Endothelial cell (in vitro differentiated cells): ENCODE results near the gene RRM1. TPM values are rescaled to one million over a fixed set of nuclear protein-coding genes. Genes with fewer than 3 reads are reported as not detected.
"Not testable (repeated sequence)": the region's sequence is repeated elsewhere in the genome, so short reads cannot be mapped to it uniquely, and the experiment has no call there.

Experiments
- DNase-seq: peaks from one replicate; pipeline ENCODE4 v3.0.0; 2021; ENCODE audit warnings: low spot score
- H3K27ac Mint-ChIP-seq: one replicate; pipeline ENCODE4 v1.8.0; 2021; ENCODE audit warnings: mixed read lengths, inconsistent platforms; ENCODE audit not compliant: unreplicated experiment
- H3K27me3 Mint-ChIP-seq: one replicate; pipeline ENCODE4 v1.8.0; 2021; ENCODE audit warnings: mild to moderate bottlenecking, moderate library complexity, mixed read lengths, inconsistent platforms; ENCODE audit not compliant: unreplicated experiment
- H3K36me3 Mint-ChIP-seq: one replicate; pipeline ENCODE4 v1.8.0; 2021; ENCODE audit warnings: mild to moderate bottlenecking, low read depth, mixed read lengths, inconsistent platforms; ENCODE audit not compliant: unreplicated experiment
- H3K4me1 Mint-ChIP-seq: one replicate; pipeline ENCODE4 v1.8.0; 2021; ENCODE audit warnings: mild to moderate bottlenecking, mixed read lengths, inconsistent platforms; ENCODE audit not compliant: unreplicated experiment
- H3K4me3 Mint-ChIP-seq: one replicate; pipeline ENCODE4 v1.8.0; 2021; ENCODE audit warnings: mild to moderate bottlenecking, mixed read lengths, inconsistent platforms; ENCODE audit not compliant: unreplicated experiment
- H3K9me3 Mint-ChIP-seq: one replicate; pipeline ENCODE4 v1.8.0; 2021; ENCODE audit warnings: mixed read lengths, inconsistent platforms; ENCODE audit not compliant: unreplicated experiment
- CTCF ChIP-seq: fragments of 200-600 bp; sonication (generic); IDR thresholded peaks from one replicate; pipeline ENCODE4 v1.5.0; 2021; ENCODE audit warnings: antibody characterized with exemption; ENCODE audit not compliant: unreplicated experiment
- total RNA-seq: library from RNA; stranded (reverse); fragmentation: NEBNext Ultra II Directional; extraction: Animal tissue kit (Norgen Biotek cat#: 25700); gene quantifications from one replicate; pipeline ENCODE4 v1.2.1, GENCODE V29; 2021; ENCODE audit not compliant: unreplicated experiment

The RRM1 gene
- total RNA-seq, 1 donor from 2014 or later, result 48.0 TPM

- H3K36me3 Mint-ChIP-seq, result peaks cover 16% of the 10 kb centered on the region
These were observed 32.8 kb downstream of the RRM1 start for GRCh38 chr11:4127357-4127756.

DNA sequence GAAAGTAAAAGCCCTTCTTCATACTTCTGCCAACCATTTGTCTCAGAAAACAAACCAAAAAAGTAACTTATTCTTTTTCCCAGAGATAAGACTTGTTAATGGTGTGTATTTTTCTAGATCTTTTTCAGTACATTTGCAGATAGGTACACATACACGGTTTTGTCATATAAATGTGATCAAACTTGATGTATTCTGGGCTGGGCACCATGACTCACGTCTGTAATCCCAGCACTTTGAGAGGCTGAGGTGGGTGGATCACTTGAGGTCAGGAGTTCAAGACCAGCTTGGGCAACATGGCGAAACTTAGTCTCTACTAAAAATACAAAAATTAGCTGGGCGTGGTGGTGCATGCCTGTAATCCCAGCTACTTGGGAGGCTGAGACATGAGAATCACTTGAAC is 35.6 kb downstream of the RRM1 start:
- not testable (repeated sequence) for H3K9me3 Mint-ChIP-seq, H3K4me3 Mint-ChIP-seq, H3K4me1 Mint-ChIP-seq, H3K27me3 Mint-ChIP-seq, DNase-seq, H3K27ac Mint-ChIP-seq, H3K36me3 Mint-ChIP-seq

More at GRCh38 chr11:4127357-4127756, 32.8 kb downstream of the RRM1 start:
- Mint-ChIP-seq H3K4me3 (no peak overlapping the region), H3K27me3 (no peaks in the 10 kb centered on the region), H3K27ac (no peak overlapping the region), H3K9me3 (no peaks in the 10 kb centered on the region), H3K4me1 (no peaks in the 10 kb centered on the region)
- no peak for DNase-seq
- no peak for TF ChIP-seq CTCF

- H3K36me3 Mint-ChIP-seq, result peaks cover 26% of the 10 kb centered on the region
- no peak overlapping the region for H3K4me3 Mint-ChIP-seq
- DNase-seq, result no peak
- TF ChIP-seq CTCF, result no peak
- no peak overlapping the region for H3K27ac Mint-ChIP-seq
- peaks cover 3% of the 10 kb centered on the region for H3K4me1 Mint-ChIP-seq
- H3K27me3 Mint-ChIP-seq, result no peaks in the 10 kb centered on the region
- no peaks in the 10 kb centered on the region for H3K9me3 Mint-ChIP-seq
These were observed 40.2 kb downstream of the RRM1 start for GRCh38 chr11:4134806-4135205.

DNA sequence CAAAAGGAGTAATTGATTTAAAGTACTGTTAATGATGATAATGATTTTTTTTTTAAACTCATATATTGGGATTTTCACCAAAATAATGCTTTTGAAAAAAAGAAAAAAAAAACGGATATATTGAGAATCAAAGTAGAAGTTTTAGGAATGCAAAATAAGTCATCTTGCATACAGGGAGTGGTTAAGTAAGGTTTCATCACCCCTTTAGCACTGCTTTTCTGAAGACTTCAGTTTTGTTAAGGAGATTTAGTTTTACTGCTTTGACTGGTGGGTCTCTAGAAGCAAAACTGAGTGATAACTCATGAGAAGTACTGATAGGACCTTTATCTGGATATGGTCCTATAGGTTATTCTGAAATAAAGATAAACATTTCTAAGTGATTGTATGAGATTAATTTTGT is 43.9 kb downstream of the RRM1 start:
- Mint-ChIP-seq H3K27ac (no peak overlapping the region), H3K27me3 (peaks cover 4% of the 10 kb centered on the region), H3K4me1 (peaks cover 3% of the 10 kb centered on the region), H3K9me3 (peaks cover 4% of the 10 kb centered on the region), H3K36me3 (peaks cover 38% of the 10 kb centered on the region), H3K4me3 (peak overlapping the region; percentile 18)
- DNase-seq, result no peak
- TF ChIP-seq CTCF, result no peak

GRCh38 chr11:4140067-4140636 is 45.6 kb downstream of the RRM1 start:
- Mint-ChIP-seq H3K4me3 (peak overlapping the region; percentile 32), H3K4me1 (peaks cover 3% of the 10 kb centered on the region), H3K27me3 (peaks cover 4% of the 10 kb centered on the region), H3K36me3 (peaks cover 38% of the 10 kb centered on the region), H3K9me3 (peaks cover 4% of the 10 kb centered on the region), H3K27ac (no peak overlapping the region)
- DNase-seq, result no peak
- TF ChIP-seq CTCF, result no peak
